Gastroesophageal sphincter (tissue), 4 donors: ENCODE measurements around the gene GATC. TPM values are rescaled to one million over a fixed set of nuclear protein-coding genes. Genes with fewer than 3 reads are reported as not detected.

Experiments used
- ATAC-seq: fragments of 150-250 bp; one replicate; pipeline ENCODE4 v1.9.1; 2016; ENCODE audit warnings: mild to moderate bottlenecking, moderate library complexity
- H3K27ac ChIP-seq, 4 donors: fragments of 200-600 bp; sonication (generic) in 3 of 4; 1 replicate in 3 of 4; 2 replicates in 1 of 4; pipeline ENCODE4 v1.5.1; 2016 to 2019
- H3K27me3 ChIP-seq: fragments of 200-600 bp; sonication (generic); one replicate; pipeline ENCODE4 v1.5.1; 2019
- H3K36me3 ChIP-seq, 2 donors: fragments of 200-600 bp; sonication (generic); one replicate each; pipeline ENCODE4 v1.5.1; 2019; ENCODE audit warnings: control low read depth in 1 of 2
- H3K4me1 ChIP-seq, 3 donors: fragments of 200-600 bp; sonication (generic); 1 replicate in 2 of 3; 2 replicates in 1 of 3; pipeline ENCODE4 v1.5.1; 2016 to 2019; ENCODE audit warnings: control low read depth in 2 of 3
- H3K4me3 ChIP-seq, 2 donors: fragments of 200-600 bp; sonication (generic); one replicate each; pipeline ENCODE4 v1.5.1; 2019; ENCODE audit warnings: mild to moderate bottlenecking in 1 of 2, moderate library complexity in 1 of 2
- H3K9me3 ChIP-seq, 3 donors: fragments of 200-600 bp; sonication (generic); one replicate each; pipeline ENCODE4 v1.5.1; 2017 to 2019; ENCODE audit warnings: control low read depth in 2 of 3
- CTCF ChIP-seq, 4 experiments: fragments of 200-600 bp in 2 of 4; fragments of 450-650 bp in 2 of 4; sonication (generic) in 1 of 4; IDR thresholded peaks; one replicate each; pipeline ENCODE4 v1.5.1; 2017 to 2019; ENCODE audit warnings: antibody characterized with exemption in 4 of 4, mild to moderate bottlenecking in 2 of 4, moderate library complexity in 2 of 4
- EP300 ChIP-seq: sonication (generic); formaldehyde crosslinking; IDR thresholded peaks from one replicate; pipeline ENCODE4 v1.6.1; 2017; ENCODE audit warnings: antibody characterized with exemption, mild to moderate bottlenecking
- POLR2A ChIP-seq, 2 donors: fragments of 450-650 bp; IDR thresholded peaks; one replicate each; pipeline ENCODE4 v1.6.1; 2017; ENCODE audit warnings: antibody characterized with exemption in 2 of 2, mild to moderate bottlenecking in 2 of 2, moderate library complexity in 1 of 2
- POLR2AphosphoS5 ChIP-seq: sonication (generic); formaldehyde crosslinking; IDR thresholded peaks from one replicate; pipeline ENCODE4 v1.6.1; 2017; ENCODE audit warnings: antibody characterized with exemption
- WGBS, 2 donors: methylation state at CpG; one replicate each; pipeline ENCODE4 v1.1.5; 2018; ENCODE audit warnings: low coverage in 1 of 2; 5-methylcytosine and 5-hydroxymethylcytosine counted together
- total RNA-seq, 4 donors: library from RNA; depleted of rRNA; stranded (reverse); fragments of >200 nt; gene quantifications; one replicate each; pipeline ENCODE4 v1.1.0, GENCODE V29; 2016

GATC gene
- total RNA-seq, 4 donors from 2014 or later, result 20.0 to 26.0 (median 23.2) TPM

- Histone ChIP-seq H3K4me3 (no peak overlapping the region), H3K36me3 (no peaks in the 10 kb centered on the region), H3K27me3 (no peaks in the 10 kb centered on the region), H3K4me1 (peaks cover 0 to 21% (median 7%) of the 10 kb centered on the region in 3 donors), H3K27ac (no peak overlapping the region), H3K9me3 (no peaks in the 10 kb centered on the region)
- WGBS, 2 donors, result 75 to 76% methylated on average over 2 to 6 of the region's 6 CpGs
- TF ChIP-seq POLR2AphosphoS5, result no peak
- TF ChIP-seq CTCF (IDR thresholded peaks at IDR 0.05), result no peak
- ATAC-seq, result no peak
These were observed 27.8 kb downstream of the GATC start for GRCh38 chr12:120473807-120474615.

- H3K27me3 ChIP-seq, result no peaks in the 10 kb centered on the region
- 0 to 11% methylated on average over 1 to 2 of the region's 2 CpGs for WGBS, 2 donors
- H3K4me1 ChIP-seq, result peaks cover 0 to 21% (median 7%) of the 10 kb centered on the region in 3 donors
- no peak overlapping the region for H3K4me3 ChIP-seq
- no peak for ATAC-seq
- TF ChIP-seq POLR2A (IDR thresholded peaks at IDR 0.05) (no peak), POLR2AphosphoS5 (no peak), CTCF (IDR thresholded peaks at IDR 0.05) (no peak), EP300 (no peak)
- H3K27ac ChIP-seq, result no peak overlapping the region
- no peaks in the 10 kb centered on the region for H3K36me3 ChIP-seq
- no peaks in the 10 kb centered on the region for H3K9me3 ChIP-seq
These were observed 28.3 kb downstream of the GATC start for GRCh38 chr12:120474616-120474960.

- WGBS, 2 donors, result 100% methylated on average over 1 of the region's 1 CpG
- TF ChIP-seq POLR2A (IDR thresholded peaks at IDR 0.05), result no peak
- TF ChIP-seq POLR2AphosphoS5, result no peak
- TF ChIP-seq EP300, result no peak
- no peak for TF ChIP-seq CTCF (IDR thresholded peaks at IDR 0.05)
- no peaks in the 10 kb centered on the region for H3K9me3 ChIP-seq
- no peaks in the 10 kb centered on the region for H3K27me3 ChIP-seq
- no peak for ATAC-seq
- H3K27ac ChIP-seq, result no peak overlapping the region
- H3K4me1 ChIP-seq, result peaks cover 0 to 13% (median under 1%) of the 10 kb centered on the region in 3 donors
- H3K4me3 ChIP-seq, result no peak overlapping the region
- H3K36me3 ChIP-seq, result no peaks in the 10 kb centered on the region
These were observed 29.4 kb downstream of the GATC start for GRCh38 chr12:120475643-120476042.

- no peak for TF ChIP-seq POLR2A (IDR thresholded peaks at IDR 0.05)
- no peak for TF ChIP-seq EP300
- no peak for TF ChIP-seq POLR2AphosphoS5
- TF ChIP-seq CTCF (IDR thresholded peaks at IDR 0.05), result no peak
- no peaks in the 10 kb centered on the region for H3K27me3 ChIP-seq
- no peak for ATAC-seq
- H3K36me3 ChIP-seq, result peaks cover 0 to 14% of the 10 kb centered on the region in 2 donors
- WGBS, 2 donors, result 100% methylated on average over 1 of the region's 1 CpG; no CpG with 5 or more reads in 1 of the 2 donors
- no peaks in the 10 kb centered on the region for H3K4me1 ChIP-seq
- H3K4me3 ChIP-seq, result no peak overlapping the region
- no peaks in the 10 kb centered on the region for H3K9me3 ChIP-seq
- no peak overlapping the region for H3K27ac ChIP-seq
These were observed 33.2 kb downstream of the GATC start for GRCh38 chr12:120479458-120479857.

GRCh38 chr12:120480211-120480610 lies 34.0 kb downstream of the GATC start:
- Histone ChIP-seq H3K4me3 (no peak overlapping the region), H3K9me3 (no peaks in the 10 kb centered on the region), H3K36me3 (peaks cover 0 to 14% of the 10 kb centered on the region in 2 donors), H3K4me1 (no peaks in the 10 kb centered on the region), H3K27me3 (no peaks in the 10 kb centered on the region), H3K27ac (no peak overlapping the region)
- no peak for TF ChIP-seq EP300
- no peak for TF ChIP-seq CTCF (IDR thresholded peaks at IDR 0.05)
- TF ChIP-seq POLR2AphosphoS5, result no peak
- TF ChIP-seq POLR2A (IDR thresholded peaks at IDR 0.05), result no peak
- ATAC-seq, result no peak
- WGBS, 2 donors, result 50% methylated on average over 1 of the region's 1 CpG
